K562 treated with DMSO at 1 percent for 4 hours (cell line): ENCODE data around the gene DEFB131A. TPM values are rescaled to one million over a fixed set of nuclear protein-coding genes. Genes with fewer than 3 reads are reported as not detected.

Source experiments
- total RNA-seq: library from RNA; unstranded; fragments of 300-600 nt; gene quantifications from 2 replicates; pipeline ENCODE4 v1.2.3, GENCODE V29; 2022; ENCODE audit not compliant: insufficient read depth

Gene DEFB131A, protein sequence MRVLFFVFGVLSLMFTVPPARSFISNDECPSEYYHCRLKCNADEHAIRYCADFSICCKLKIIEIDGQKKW
- not detected in 2 replicates for total RNA-seq

DNA sequence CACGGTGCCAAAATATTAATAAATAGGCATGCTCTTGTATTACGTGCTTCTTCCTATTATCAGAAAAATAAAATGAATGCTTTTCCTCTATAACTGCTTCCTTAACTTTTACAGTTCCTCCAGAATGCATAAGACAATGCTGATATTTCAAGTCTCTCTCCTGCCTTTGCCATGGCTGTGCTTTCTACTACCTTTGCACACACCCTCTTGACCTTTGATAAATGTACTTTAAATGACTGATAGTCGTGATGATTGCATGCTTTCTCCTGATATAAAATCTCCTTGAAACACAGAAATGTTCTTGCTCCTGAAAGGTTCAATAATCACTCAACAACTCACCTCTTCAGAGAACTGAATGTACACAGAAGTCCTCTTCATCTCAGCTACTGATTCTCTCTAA lies at the start of gene DEFB131A:
Gene DEFB131A, plus strand, starts transcription at position 301 of the 400 bp plus-strand sequence. CDS start 120 bp downstream, outside the sequence.

Other genes starting within 250 kb of the DEFB131A start
- not detected in 2 replicates for gene USP17L10, start 233.8 kb upstream of the DEFB131A start, total RNA-seq
- gene USP17L11, start 229.0 kb upstream of the DEFB131A start, total RNA-seq = not detected in 2 replicates
- not detected in 2 replicates for gene USP17L12, start 224.3 kb upstream of the DEFB131A start, total RNA-seq
- not detected in 2 replicates for gene USP17L13, start 219.5 kb upstream of the DEFB131A start, total RNA-seq
- not detected in 2 replicates for gene USP17L15, start 210.0 kb upstream of the DEFB131A start, total RNA-seq
- gene USP17L17, start 200.5 kb upstream of the DEFB131A start, total RNA-seq = not detected in 2 replicates
- gene USP17L18, start 195.8 kb upstream of the DEFB131A start, total RNA-seq = not detected in 2 replicates
- gene USP17L19, start 191.0 kb upstream of the DEFB131A start, total RNA-seq = not detected in 2 replicates
- gene USP17L20, start 186.3 kb upstream of the DEFB131A start, total RNA-seq = not detected in 2 replicates
- gene USP17L21, start 181.5 kb upstream of the DEFB131A start, total RNA-seq = not detected in 2 replicates
- gene USP17L22, start 176.8 kb upstream of the DEFB131A start, total RNA-seq = not detected in 2 replicates
- not detected in 2 replicates for gene USP17L24, start 119.2 kb upstream of the DEFB131A start, total RNA-seq
- gene USP17L25, start 114.5 kb upstream of the DEFB131A start, total RNA-seq = not detected in 2 replicates
- not detected in 2 replicates for gene USP17L26, start 109.8 kb upstream of the DEFB131A start, total RNA-seq
- not detected in 2 replicates for gene USP17L5, start 105.0 kb upstream of the DEFB131A start, total RNA-seq
- gene USP17L27, start 100.3 kb upstream of the DEFB131A start, total RNA-seq = not detected in 2 replicates
- not detected in 2 replicates for gene USP17L28, start 95.5 kb upstream of the DEFB131A start, total RNA-seq
- gene USP17L29, start 90.8 kb upstream of the DEFB131A start, total RNA-seq = not detected in 2 replicates
- gene USP17L30, start 81.3 kb upstream of the DEFB131A start, total RNA-seq = not detected in 2 replicates